H9 (cell line): ENCODE results near the gene IFITM1. TPM values are rescaled to one million over a fixed set of nuclear protein-coding genes. Genes with fewer than 3 reads are reported as not detected.

Experiments
- DNase-seq: peaks from one replicate; pipeline ENCODE4 v3.0.0-alpha.2; 2017
- H2AFZ ChIP-seq: one replicate; pipeline ENCODE4 v1.6.1; 2013; ENCODE audit warnings: mild to moderate bottlenecking, low read length, control low read depth, moderate library complexity
- H2AK5ac ChIP-seq: 2 replicates; pipeline ENCODE4 v1.6.1; 2013; ENCODE audit warnings: low read length, control low read depth, mixed read lengths; ENCODE audit not compliant: insufficient read length
- H2BK120ac ChIP-seq: one replicate; pipeline ENCODE4 v1.6.1; 2013; ENCODE audit warnings: low read depth, mild to moderate bottlenecking, low read length, control low read depth, inconsistent platforms; ENCODE audit not compliant: poor library complexity, severe bottlenecking
- H2BK12ac ChIP-seq: 2 replicates; pipeline ENCODE4 v1.6.1; 2013; ENCODE audit warnings: low read length, control low read depth, mixed read lengths, low read depth; ENCODE audit not compliant: insufficient read length
- H2BK15ac ChIP-seq: 2 replicates; pipeline ENCODE4 v1.6.1; 2013; ENCODE audit warnings: low read depth, low read length, control low read depth
- H2BK20ac ChIP-seq: one replicate; pipeline ENCODE4 v1.6.1; 2013; ENCODE audit warnings: low read depth, mild to moderate bottlenecking, low read length, control low read depth, inconsistent platforms; ENCODE audit not compliant: poor library complexity, severe bottlenecking
- H2BK5ac ChIP-seq: 2 replicates; pipeline ENCODE4 v1.6.1; 2013; ENCODE audit warnings: low read length, control low read depth, mixed read lengths; ENCODE audit not compliant: insufficient read length
- H3K14ac ChIP-seq: 2 replicates; pipeline ENCODE4 v1.6.1; 2013; ENCODE audit warnings: low read length, control low read depth; ENCODE audit not compliant: insufficient read depth
- H3K18ac ChIP-seq: 2 replicates; pipeline ENCODE4 v1.6.1; 2013; ENCODE audit warnings: low read depth, mild to moderate bottlenecking, mixed read lengths, low read length, control low read depth; ENCODE audit not compliant: insufficient read length
- H3K23ac ChIP-seq: 2 replicates; pipeline ENCODE4 v1.6.1; 2013; ENCODE audit warnings: low read length, control low read depth, mixed read lengths, low read depth; ENCODE audit not compliant: insufficient read length
- H3K23me2 ChIP-seq: 2 replicates; pipeline ENCODE4 v1.6.1; 2013; ENCODE audit warnings: low read depth, mild to moderate bottlenecking, mixed read lengths, low read length, control low read depth; ENCODE audit not compliant: insufficient read length, poor library complexity, severe bottlenecking
- H3K27ac ChIP-seq: 2 replicates; pipeline ENCODE4 v1.5.1; 2013; ENCODE audit warnings: low read length, control low read depth, mixed read lengths, low read depth; ENCODE audit not compliant: insufficient read length
- H3K27me3 ChIP-seq: 2 replicates; pipeline ENCODE4 v1.6.1; 2013; ENCODE audit warnings: low read length, control low read depth, inconsistent platforms; ENCODE audit not compliant: insufficient read depth
- H3K4ac ChIP-seq: 2 replicates; pipeline ENCODE4 v1.6.1; 2013; ENCODE audit warnings: low read depth, mild to moderate bottlenecking, control low read depth, inconsistent platforms, low read length, moderate library complexity
- H3K4me1 ChIP-seq: 2 replicates; pipeline ENCODE4 v1.6.1; 2013; ENCODE audit warnings: low read length, control low read depth, inconsistent platforms; ENCODE audit not compliant: insufficient read depth
- H3K4me2 ChIP-seq: 2 replicates; pipeline ENCODE4 v1.6.1; 2013; ENCODE audit warnings: low read length, control low read depth, mixed read lengths; ENCODE audit not compliant: insufficient read length, insufficient read depth
- H3K56ac ChIP-seq: 2 replicates; pipeline ENCODE4 v1.6.1; 2013; ENCODE audit warnings: low read depth, mild to moderate bottlenecking, mixed read lengths, low read length, control low read depth; ENCODE audit not compliant: insufficient read length
- H3K79me1 ChIP-seq: 2 replicates; pipeline ENCODE4 v1.6.1; 2013; ENCODE audit warnings: low read depth, mild to moderate bottlenecking, moderate library complexity, low read length, control low read depth, inconsistent platforms; ENCODE audit not compliant: insufficient read depth, poor library complexity, severe bottlenecking
- H3K79me2 ChIP-seq: 2 replicates; pipeline ENCODE4 v1.6.1; 2013; ENCODE audit warnings: low read length, control low read depth, inconsistent platforms; ENCODE audit not compliant: insufficient read depth
- H3K9ac ChIP-seq: 2 replicates; pipeline ENCODE4 v1.6.1; 2013; ENCODE audit warnings: low read length, control low read depth, mixed read lengths; ENCODE audit not compliant: insufficient read length; ENCODE audit errors: extremely low read depth
- H3K9me3 ChIP-seq: one replicate; pipeline ENCODE4 v1.6.1; 2013; ENCODE audit warnings: low read depth, low read length, inconsistent platforms; ENCODE audit not compliant: control insufficient read depth
- H3T11ph ChIP-seq: one replicate; pipeline ENCODE4 v1.6.1; 2013; ENCODE audit warnings: mild to moderate bottlenecking, low read length, control low read depth, inconsistent platforms
- H4K20me1 ChIP-seq: one replicate; pipeline ENCODE4 v1.6.1; 2013; ENCODE audit not compliant: control insufficient read depth, insufficient read length, insufficient read depth
- H4K5ac ChIP-seq: 2 replicates; pipeline ENCODE4 v1.6.1; 2013; ENCODE audit warnings: low read depth, mild to moderate bottlenecking, mixed read lengths, low read length, control low read depth; ENCODE audit not compliant: insufficient read length
- H4K8ac ChIP-seq: replicated peaks from 2 replicates; pipeline ENCODE4 v1.6.1; 2013; ENCODE audit warnings: low read length, control low read depth, mixed read lengths, low read depth; ENCODE audit not compliant: insufficient read length
- H4K91ac ChIP-seq: 2 replicates; pipeline ENCODE4 v1.6.1; 2013; ENCODE audit warnings: low read depth, mild to moderate bottlenecking, moderate library complexity, mixed read lengths, low read length, control low read depth; ENCODE audit not compliant: insufficient read length
- H3K27ac Mint-ChIP-seq, 3 experiments: 2 replicates in 2 of 3; 3 replicates in 1 of 3; pipeline ENCODE4 v1.8.0; 2020 to 2021; ENCODE audit warnings: mixed read lengths in 3 of 3, mild to moderate bottlenecking in 1 of 3, moderate library complexity in 1 of 3
- H3K27me3 Mint-ChIP-seq: 2 replicates; pipeline ENCODE4 v1.8.0; 2021; ENCODE audit warnings: low read depth, mild to moderate bottlenecking, moderate library complexity, mixed read lengths
- H3K36me3 Mint-ChIP-seq, 3 experiments: 2 replicates in 2 of 3; 3 replicates in 1 of 3; pipeline ENCODE4 v1.8.0; 2020 to 2021; ENCODE audit warnings: low read depth in 3 of 3, mixed read lengths in 3 of 3; ENCODE audit not compliant: insufficient read depth in 1 of 3
- H3K4me1 Mint-ChIP-seq, 2 experiments: 2 replicates each; pipeline ENCODE4 v1.8.0; 2020; ENCODE audit warnings: mixed read lengths in 2 of 2
- H3K4me3 Mint-ChIP-seq, 2 experiments: 2 replicates in 1 of 2; 3 replicates in 1 of 2; pipeline ENCODE4 v1.8.0; 2020 to 2021; ENCODE audit warnings: mild to moderate bottlenecking in 2 of 2, mixed read lengths in 2 of 2, moderate library complexity in 1 of 2
- H3K9me3 Mint-ChIP-seq, 2 experiments: 2 replicates in 1 of 2; 3 replicates in 1 of 2; pipeline ENCODE4 v1.8.0; 2020; ENCODE audit warnings: mild to moderate bottlenecking in 2 of 2, mixed read lengths in 2 of 2, moderate library complexity in 1 of 2
- CTCF ChIP-seq: fragments of 200-600 bp; sonication (generic); conservative IDR thresholded peaks from 3 replicates; pipeline ENCODE4 v1.8.0; 2021; ENCODE audit warnings: antibody characterized with exemption, mild to moderate bottlenecking
- WGBS: extraction: QIAGEN DNeasy Blood & Tissue Kit; methylation state at CpG from one replicate; pipeline ENCODE4 v1.1.7; 2013; ENCODE audit warnings: missing lambda C conversion rate, low lambda C conversion rate, mixed read lengths; ENCODE audit not compliant: insufficient read length; ENCODE audit errors: extremely low coverage; 5-methylcytosine and 5-hydroxymethylcytosine counted together
- total RNA-seq: library from RNA; stranded (reverse); gene quantifications from 2 replicates; pipeline ENCODE4 v1.2.1, GENCODE V29; 2021

IFITM1 gene
- total RNA-seq, 1 experiment from 2014 or later, result 500 TPM

GRCh38 chr11:351411-351810 lies 37.6 kb downstream of the IFITM1 start:
- no peak overlapping the region for H3K27ac ChIP-seq
- Mint-ChIP-seq H3K9me3 (peaks cover 2 to 6% of the 10 kb centered on the region in 2 experiments; a peak in 3 of 5 replicates), H3K27ac (no peak overlapping the region), H3K27me3 (peaks cover 13% of the 10 kb centered on the region), H3K36me3 (peaks cover 0 to 7% (median 0%) of the 10 kb centered on the region in 3 experiments; a peak in 1 of 7 replicates), H3K4me3 (no peak overlapping the region), H3K4me1 (peaks cover 28 to 42% of the 10 kb centered on the region in 2 experiments)
- no CpG with 5 or more reads among the region's 14 CpGs for WGBS
- no peak overlapping the region for H2AFZ ChIP-seq
- no peak overlapping the region for H3K4me2 ChIP-seq
- H2BK15ac ChIP-seq, result no peak overlapping the region
- no peak overlapping the region for H3K56ac ChIP-seq
- H2BK20ac ChIP-seq, result no peak overlapping the region
- H3K79me2 ChIP-seq, result no peaks in the 10 kb centered on the region
- H3T11ph ChIP-seq, result no peak overlapping the region
- no peak overlapping the region for H3K14ac ChIP-seq
- no peak overlapping the region for H3K4ac ChIP-seq
- H3K9ac ChIP-seq, result no peak overlapping the region
- H4K91ac ChIP-seq, result no peak overlapping the region
- H2AK5ac ChIP-seq, result no peak overlapping the region
- H2BK12ac ChIP-seq, result no peak overlapping the region
- H4K20me1 ChIP-seq, result no peaks in the 10 kb centered on the region
- H3K18ac ChIP-seq, result no peak overlapping the region
- no peak overlapping the region for H4K5ac ChIP-seq
- no peaks in the 10 kb centered on the region for H3K9me3 ChIP-seq
- DNase-seq, result no peak
- TF ChIP-seq CTCF, result no peak
- H3K4me1 ChIP-seq, result no peaks in the 10 kb centered on the region
- H3K27me3 ChIP-seq, result no peaks in the 10 kb centered on the region
- H3K23me2 ChIP-seq, result no peaks in the 10 kb centered on the region
- no peak overlapping the region for H3K23ac ChIP-seq
- H2BK5ac ChIP-seq, result no peak overlapping the region
- no peak overlapping the region for H2BK120ac ChIP-seq
- H3K79me1 ChIP-seq, result no peaks in the 10 kb centered on the region
- no peak overlapping the region for H4K8ac ChIP-seq
